ENCODE data around the gene GPR119. TPM values are rescaled to one million over a fixed set of nuclear protein-coding genes. Genes with fewer than 3 reads are reported as not detected.

GPR119 gene
- total and polyA plus RNA-seq, 3 donors from 2014 or later = 0.50 to 0.55 TPM; not detected in 1

DNA sequence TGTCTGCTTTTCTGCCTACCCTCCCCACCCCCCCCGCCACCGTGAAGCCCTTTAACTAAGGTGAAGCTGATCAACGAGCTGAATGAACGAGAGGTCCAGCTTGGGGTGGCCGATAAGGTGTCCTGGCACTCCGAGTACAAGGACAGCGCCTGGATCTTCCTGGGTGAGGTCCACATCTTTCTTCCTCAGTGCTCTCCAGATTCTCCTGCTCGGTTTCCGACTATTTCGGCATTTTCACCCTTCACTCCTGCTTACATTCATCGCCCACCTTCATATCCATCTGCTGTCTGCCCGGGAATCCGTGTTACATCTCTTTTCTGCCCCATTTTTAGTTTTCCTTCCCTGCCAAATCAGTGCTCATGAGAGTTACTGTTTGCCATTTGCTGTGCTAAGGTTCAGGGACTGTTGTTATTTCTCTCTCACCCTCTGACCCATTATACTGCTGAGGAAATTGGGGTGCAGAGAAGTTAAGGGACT lies 16.8 kb upstream of the GPR119 start:
- 0% methylated on average over 10 to 13 of the region's 13 CpGs for WGBS, 2 donors
- Histone ChIP-seq H3K4me3 (peak overlapping the region; percentile 62 to 71), H3K4me1 (no peaks in the 10 kb centered on the region), H3K27me3 (no peaks in the 10 kb centered on the region), H3K9me3 (no peaks in the 10 kb centered on the region), H3K27ac (peak overlapping the region; percentile 56 to 63), H3K36me3 (ENCODE audit: low read depth, missing control alignments) (no peaks in the 10 kb centered on the region)
- no peak for DNase-seq
- intact Hi-C loops (cut with DNase I; ENCODE audit: low total_unique reads) = no loop called here
- TF ChIP-seq POLR2A (IDR thresholded peaks at IDR 0.05) = no peak
- TF ChIP-seq, protein P1, sequence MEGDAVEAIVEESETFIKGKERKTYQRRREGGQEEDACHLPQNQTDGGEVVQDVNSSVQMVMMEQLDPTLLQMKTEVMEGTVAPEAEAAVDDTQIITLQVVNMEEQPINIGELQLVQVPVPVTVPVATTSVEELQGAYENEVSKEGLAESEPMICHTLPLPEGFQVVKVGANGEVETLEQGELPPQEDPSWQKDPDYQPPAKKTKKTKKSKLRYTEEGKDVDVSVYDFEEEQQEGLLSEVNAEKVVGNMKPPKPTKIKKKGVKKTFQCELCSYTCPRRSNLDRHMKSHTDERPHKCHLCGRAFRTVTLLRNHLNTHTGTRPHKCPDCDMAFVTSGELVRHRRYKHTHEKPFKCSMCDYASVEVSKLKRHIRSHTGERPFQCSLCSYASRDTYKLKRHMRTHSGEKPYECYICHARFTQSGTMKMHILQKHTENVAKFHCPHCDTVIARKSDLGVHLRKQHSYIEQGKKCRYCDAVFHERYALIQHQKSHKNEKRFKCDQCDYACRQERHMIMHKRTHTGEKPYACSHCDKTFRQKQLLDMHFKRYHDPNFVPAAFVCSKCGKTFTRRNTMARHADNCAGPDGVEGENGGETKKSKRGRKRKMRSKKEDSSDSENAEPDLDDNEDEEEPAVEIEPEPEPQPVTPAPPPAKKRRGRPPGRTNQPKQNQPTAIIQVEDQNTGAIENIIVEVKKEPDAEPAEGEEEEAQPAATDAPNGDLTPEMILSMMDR (IDR thresholded peaks at IDR 0.05) = no peak

DNA sequence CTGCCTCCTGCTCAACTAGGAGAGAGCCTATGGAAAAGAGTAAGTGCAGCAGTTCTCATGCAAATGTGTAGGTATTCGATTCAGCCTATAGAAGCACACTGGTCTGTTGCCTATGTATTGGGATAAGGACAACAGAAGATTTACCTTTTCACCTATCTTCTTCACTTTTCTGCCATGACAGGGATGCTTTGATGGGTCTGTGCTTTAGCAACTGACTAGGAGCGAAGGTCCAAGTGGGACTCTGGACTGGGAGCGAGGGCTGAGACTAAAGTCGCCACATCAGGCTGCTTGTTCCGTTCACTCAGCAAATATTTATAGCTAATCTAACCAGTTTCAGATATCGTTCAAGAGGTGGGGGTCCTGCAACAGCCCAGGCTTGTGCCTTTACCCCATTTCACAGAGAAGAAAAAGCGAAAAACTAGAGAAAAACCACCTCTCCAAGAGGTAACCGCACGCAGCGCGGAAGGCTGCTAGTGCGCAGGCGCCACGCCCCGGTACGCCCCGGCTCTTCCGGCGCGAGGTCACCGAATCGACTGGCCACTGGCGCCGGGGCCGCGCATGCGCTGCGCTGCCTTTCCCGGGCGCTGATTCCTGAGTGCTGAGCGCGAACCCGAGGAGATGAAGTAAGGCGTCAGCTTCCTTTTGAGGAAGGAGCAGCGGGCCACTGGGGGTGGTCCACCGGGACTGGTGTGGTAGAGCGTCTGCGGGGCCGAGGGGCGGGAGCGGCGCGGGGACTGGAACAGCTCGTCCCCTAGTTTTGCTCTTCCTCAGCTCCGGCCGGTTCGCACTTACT lies 16.1 kb upstream of the GPR119 start, which contains the start of gene RBMX2:
Gene RBMX2 (plus strand): TSS at position 573 of the 793 bp plus-strand sequence. CDS start 46 bp downstream, at position 619.
- WGBS, 2 donors = 3 to 5% methylated on average over 8 to 10 of the region's 47 CpGs
- intact Hi-C loops (cut with DNase I; ENCODE audit: low total_unique reads) = no loop called here
- TF ChIP-seq POLR2A (IDR thresholded peaks at IDR 0.05) = no peak
- TF ChIP-seq, protein P1 (IDR thresholded peaks at IDR 0.05) = no peak

DNA sequence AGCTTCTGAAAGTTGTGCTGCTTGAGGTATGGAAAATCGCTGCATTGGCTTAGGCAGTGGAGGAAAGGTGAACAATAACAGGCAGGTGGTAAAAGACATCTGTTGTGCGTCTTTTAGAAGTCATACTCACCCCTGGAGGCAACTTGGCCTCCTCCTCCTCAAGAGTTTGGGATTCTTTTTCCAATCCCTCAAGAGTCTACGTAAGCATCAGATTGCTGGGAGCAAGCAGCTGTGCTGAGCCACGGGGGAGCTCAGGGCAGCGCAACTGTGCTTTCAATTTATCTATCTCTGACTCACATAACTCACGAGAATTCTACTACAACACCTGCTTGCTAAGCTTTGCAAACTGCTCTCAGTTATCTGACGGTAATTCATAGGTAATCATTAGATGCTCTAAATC lies 9.9 kb upstream of the GPR119 start:
- no peak for DNase-seq
- intact Hi-C loops (cut with DNase I; ENCODE audit: low total_unique reads) = no loop called here
- no peaks in the 10 kb centered on the region for H3K4me1 ChIP-seq
- no peak for TF ChIP-seq POLR2A (IDR thresholded peaks at IDR 0.05)
- TF ChIP-seq, protein P1 (IDR thresholded peaks at IDR 0.05) = no peak
- H3K4me3 ChIP-seq = no peak overlapping the region
- no peaks in the 10 kb centered on the region for H3K9me3 ChIP-seq
- WGBS, 2 donors = 53 to 62% methylated on average over 7 of the region's 7 CpGs
- H3K27ac ChIP-seq = no peak overlapping the region
- no peaks in the 10 kb centered on the region for H3K36me3 ChIP-seq (ENCODE audit: low read depth, missing control alignments)
- H3K27me3 ChIP-seq = no peaks in the 10 kb centered on the region

More for the DNA sequence above, 16.1 kb upstream of the GPR119 start, which contains the start of gene RBMX2:
- H3K27ac ChIP-seq = peak within 1 kb of the TSS; percentile 56 to 63
- peak within 1 kb of the TSS; percentile 62 to 71 for H3K4me3 ChIP-seq
- DNase-seq = peak; percentile 80
- no peaks in the 10 kb centered on the region for H3K27me3 ChIP-seq
- H3K4me1 ChIP-seq = no peaks in the 10 kb centered on the region
- no peaks in the 10 kb centered on the region for H3K36me3 ChIP-seq (ENCODE audit: low read depth, missing control alignments)
- no peaks in the 10 kb centered on the region for H3K9me3 ChIP-seq

DNA sequence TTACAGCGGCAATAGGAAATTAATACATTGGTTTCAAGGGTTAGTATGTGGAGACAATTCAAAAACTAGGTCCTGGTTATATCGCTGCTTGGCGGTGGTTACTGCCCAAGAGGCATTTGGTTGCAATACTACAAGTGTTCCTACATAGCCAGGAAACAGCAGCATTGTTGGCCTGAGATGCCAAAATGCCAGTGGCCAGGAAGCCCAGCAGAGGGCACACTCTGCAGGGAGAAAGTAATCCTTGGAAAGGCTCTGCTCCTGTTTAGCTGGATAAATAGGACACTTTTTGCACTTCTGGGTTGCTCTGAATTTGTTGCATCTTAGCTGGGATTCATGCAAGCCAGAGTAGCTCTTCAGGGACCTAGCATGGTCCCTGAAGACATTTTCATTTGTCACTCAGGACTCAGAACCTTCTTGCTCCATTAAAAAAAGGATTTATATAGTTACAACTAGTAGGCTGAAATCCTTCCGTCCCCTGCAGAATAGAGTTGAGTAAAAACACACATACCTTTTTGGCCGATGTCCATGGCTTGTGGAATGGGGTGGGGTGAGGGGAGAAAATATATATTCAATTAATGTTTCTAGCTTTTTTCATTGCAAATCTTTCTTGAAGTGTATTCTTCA lies 8.1 kb upstream of the GPR119 start:
- H3K4me3 ChIP-seq = no peak overlapping the region
- TF ChIP-seq POLR2A (IDR thresholded peaks at IDR 0.05) = no peak
- TF ChIP-seq, protein P1 (IDR thresholded peaks at IDR 0.05) = peak in 2 of 3 experiments; percentile 5 to 40
- H3K27me3 ChIP-seq = no peaks in the 10 kb centered on the region
- no peaks in the 10 kb centered on the region for H3K9me3 ChIP-seq
- intact Hi-C loops (cut with DNase I; ENCODE audit: low total_unique reads) = no loop called here
- peak; percentile 52 for DNase-seq
- H3K4me1 ChIP-seq = no peaks in the 10 kb centered on the region
- H3K36me3 ChIP-seq (ENCODE audit: low read depth, missing control alignments) = no peaks in the 10 kb centered on the region
- WGBS, 2 donors = 49 to 58% methylated on average over 5 of the region's 5 CpGs
- H3K27ac ChIP-seq = no peak overlapping the region

All from testis (tissue), 3 donors.